Activated naive CD8-positive, alpha-beta T cell (primary cell): ENCODE data around the gene MOGAT1.
"Not testable (repeated sequence)": the region's sequence is repeated elsewhere in the genome, so short reads cannot be mapped to it uniquely, and the experiment has no call there.

ENCODE experiments used
- H3K27ac Mint-ChIP-seq: one replicate; pipeline ENCODE4 v1.8.0; 2021; ENCODE audit warnings: mixed read lengths
- H3K27me3 Mint-ChIP-seq: one replicate; pipeline ENCODE4 v1.8.0; 2021; ENCODE audit warnings: mixed read lengths
- H3K36me3 Mint-ChIP-seq: one replicate; pipeline ENCODE4 v1.8.0; 2021; ENCODE audit warnings: mixed read lengths
- H3K4me1 Mint-ChIP-seq: one replicate; pipeline ENCODE4 v1.8.0; 2021; ENCODE audit warnings: low read depth, mixed read lengths
- H3K4me3 Mint-ChIP-seq: one replicate; pipeline ENCODE4 v1.8.0; 2021; ENCODE audit warnings: mild to moderate bottlenecking, mixed read lengths
- H3K9me3 Mint-ChIP-seq: one replicate; pipeline ENCODE4 v1.8.0; 2021; ENCODE audit warnings: low read depth, mixed read lengths

Gene MOGAT1

GRCh38 chr2:222690564-222691200 lies 19.2 kb downstream of the MOGAT1 start:
- H3K4me3 Mint-ChIP-seq: no peak overlapping the region
- H3K27me3 Mint-ChIP-seq: peaks cover 1% of the 10 kb centered on the region
- H3K27ac Mint-ChIP-seq: no peak overlapping the region

DNA sequence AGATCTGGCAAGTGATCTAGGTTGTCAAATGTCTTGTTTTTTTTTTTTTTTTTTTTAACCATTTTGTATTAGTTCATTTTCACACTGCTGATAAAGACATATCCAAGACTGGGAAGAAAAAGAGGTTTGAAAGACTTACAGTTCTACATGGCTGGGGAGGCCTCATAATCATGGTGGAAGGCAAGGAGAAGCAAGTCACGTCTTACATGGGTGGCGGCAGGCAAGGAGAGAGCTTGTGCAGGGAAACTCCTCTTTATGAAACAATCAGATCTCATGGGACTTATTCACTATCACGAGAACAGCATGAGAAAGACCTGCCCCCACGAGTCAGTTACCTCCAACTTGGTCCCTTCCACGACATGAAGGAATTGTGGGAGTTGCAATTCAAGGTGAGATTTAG lies 22.0 kb downstream of the MOGAT1 start:
- not testable (repeated sequence) for H3K9me3 Mint-ChIP-seq, H3K4me3 Mint-ChIP-seq, H3K27ac Mint-ChIP-seq, H3K4me1 Mint-ChIP-seq, H3K27me3 Mint-ChIP-seq, H3K36me3 Mint-ChIP-seq

More at GRCh38 chr2:222690564-222691200, 19.2 kb downstream of the MOGAT1 start:
- H3K9me3 Mint-ChIP-seq: no peaks in the 10 kb centered on the region
- H3K4me1 Mint-ChIP-seq: peaks cover 10% of the 10 kb centered on the region
- H3K36me3 Mint-ChIP-seq: no peaks in the 10 kb centered on the region

DNA sequence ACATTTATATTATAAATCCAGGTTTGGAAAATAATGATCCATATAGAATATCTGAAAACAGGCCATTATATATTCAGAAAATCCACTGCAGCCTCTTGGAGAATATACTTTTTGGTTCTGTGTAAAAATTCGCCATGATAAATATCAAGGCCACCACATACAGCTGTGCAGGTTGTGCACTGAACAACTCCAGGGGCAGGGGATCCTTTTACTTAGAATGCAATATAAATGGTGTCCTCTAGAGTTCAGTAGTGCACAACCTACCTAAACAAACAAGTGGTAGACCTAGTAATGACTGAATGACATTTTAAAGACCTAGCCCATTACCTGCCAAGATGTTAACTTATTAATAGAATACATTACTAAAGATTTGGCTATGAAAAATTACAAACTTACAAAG lies 22.4 kb downstream of the MOGAT1 start:
- Mint-ChIP-seq H3K9me3 (no peaks in the 10 kb centered on the region), H3K4me3 (no peak overlapping the region), H3K27me3 (peaks cover 8% of the 10 kb centered on the region), H3K27ac (no peak overlapping the region), H3K4me1 (peaks cover 8% of the 10 kb centered on the region), H3K36me3 (no peaks in the 10 kb centered on the region)

- H3K4me3 Mint-ChIP-seq: no peak overlapping the region
These were observed 26.8 kb downstream of the MOGAT1 start for GRCh38 chr2:222698276-222698675.

GRCh38 chr2:222701233-222701632 lies 29.8 kb downstream of the MOGAT1 start:
- peak overlapping the region; percentile 56 for H3K4me3 Mint-ChIP-seq
- no peaks in the 10 kb centered on the region for H3K36me3 Mint-ChIP-seq
- no peaks in the 10 kb centered on the region for H3K9me3 Mint-ChIP-seq
- peaks cover 14% of the 10 kb centered on the region for H3K27me3 Mint-ChIP-seq
- no peak overlapping the region for H3K27ac Mint-ChIP-seq
- peaks cover 20% of the 10 kb centered on the region for H3K4me1 Mint-ChIP-seq

More at GRCh38 chr2:222698276-222698675, 26.8 kb downstream of the MOGAT1 start:
- H3K27ac Mint-ChIP-seq: no peak overlapping the region
- peaks cover 11% of the 10 kb centered on the region for H3K27me3 Mint-ChIP-seq
- H3K36me3 Mint-ChIP-seq: no peaks in the 10 kb centered on the region
- H3K4me1 Mint-ChIP-seq: peaks cover 23% of the 10 kb centered on the region
- no peaks in the 10 kb centered on the region for H3K9me3 Mint-ChIP-seq

DNA sequence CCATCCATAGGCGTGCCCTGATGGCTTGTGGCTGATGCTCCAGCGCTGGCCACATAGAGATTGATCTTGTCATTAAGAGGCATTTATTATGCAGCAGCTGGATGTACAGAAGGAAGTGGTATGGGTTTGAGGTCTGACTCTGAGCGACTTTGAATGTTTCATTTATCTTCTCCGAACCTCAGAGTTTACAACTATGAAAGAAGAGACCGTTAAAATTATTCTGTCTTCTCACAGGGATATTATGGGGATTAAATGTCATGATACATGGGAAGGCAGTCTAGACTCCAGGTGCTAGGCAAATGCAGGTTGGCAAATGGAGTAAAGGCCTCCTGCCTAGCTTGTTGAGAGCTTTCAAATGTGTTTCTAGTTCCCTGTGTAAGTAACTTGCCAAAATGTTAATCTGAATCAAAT lies 30.3 kb downstream of the MOGAT1 start:
- H3K27ac Mint-ChIP-seq: no peak overlapping the region
- H3K36me3 Mint-ChIP-seq: no peaks in the 10 kb centered on the region
- peaks cover 14% of the 10 kb centered on the region for H3K27me3 Mint-ChIP-seq
- H3K4me1 Mint-ChIP-seq: peaks cover 20% of the 10 kb centered on the region
- no peaks in the 10 kb centered on the region for H3K9me3 Mint-ChIP-seq
- peak overlapping the region; percentile 61 for H3K4me3 Mint-ChIP-seq

GRCh38 chr2:222703091-222703490 lies 31.6 kb downstream of the MOGAT1 start:
- no peaks in the 10 kb centered on the region for H3K36me3 Mint-ChIP-seq
- no peaks in the 10 kb centered on the region for H3K9me3 Mint-ChIP-seq
- no peak overlapping the region for H3K27ac Mint-ChIP-seq
- no peak overlapping the region for H3K4me3 Mint-ChIP-seq
- peaks cover 13% of the 10 kb centered on the region for H3K27me3 Mint-ChIP-seq
- H3K4me1 Mint-ChIP-seq: peaks cover 20% of the 10 kb centered on the region

- peaks cover 9% of the 10 kb centered on the region for H3K27me3 Mint-ChIP-seq
- no peaks in the 10 kb centered on the region for H3K36me3 Mint-ChIP-seq
- H3K4me1 Mint-ChIP-seq: peaks cover 20% of the 10 kb centered on the region
- no peaks in the 10 kb centered on the region for H3K9me3 Mint-ChIP-seq
- H3K27ac Mint-ChIP-seq: no peak overlapping the region
- H3K4me3 Mint-ChIP-seq: no peak overlapping the region
These were observed 32.4 kb downstream of the MOGAT1 start for GRCh38 chr2:222703886-222704285.

GRCh38 chr2:222706616-222707015 lies 35.2 kb downstream of the MOGAT1 start:
- H3K4me3 Mint-ChIP-seq: no peak overlapping the region
- H3K27ac Mint-ChIP-seq: no peak overlapping the region
- H3K27me3 Mint-ChIP-seq: peaks cover 16% of the 10 kb centered on the region
- no peaks in the 10 kb centered on the region for H3K36me3 Mint-ChIP-seq
- peaks cover 8% of the 10 kb centered on the region for H3K4me1 Mint-ChIP-seq
- H3K9me3 Mint-ChIP-seq: no peaks in the 10 kb centered on the region

DNA sequence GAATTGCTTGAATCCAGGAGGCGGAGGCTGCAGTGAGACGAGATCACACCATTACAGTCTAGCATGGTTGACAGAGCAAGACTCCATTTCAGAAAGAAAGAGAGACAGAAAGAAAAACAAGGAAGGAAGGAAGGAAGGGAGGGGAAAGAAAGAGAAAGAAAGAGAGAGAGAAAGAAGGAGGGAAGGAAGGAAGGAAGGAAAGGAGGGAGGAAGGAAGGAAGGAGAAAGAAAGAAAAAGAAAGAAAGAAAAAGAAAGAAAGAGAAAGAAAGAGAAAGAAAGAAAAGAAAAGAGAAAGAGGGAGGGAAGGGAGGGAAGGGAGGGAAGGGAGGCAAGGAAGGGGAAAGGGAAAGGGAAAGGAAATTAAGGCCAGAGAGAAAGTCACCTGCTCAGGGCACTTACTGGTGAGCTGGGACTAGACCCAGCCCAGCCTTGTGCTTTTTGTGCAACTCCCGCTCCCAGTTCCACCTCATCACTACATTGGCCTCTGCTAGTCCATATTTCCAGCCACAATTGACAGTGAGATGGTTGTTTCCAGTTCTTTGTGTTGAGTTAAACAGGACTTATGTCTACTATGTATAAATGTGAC lies 35.7 kb downstream of the MOGAT1 start:
- H3K36me3 Mint-ChIP-seq: no peaks in the 10 kb centered on the region
- H3K9me3 Mint-ChIP-seq: no peaks in the 10 kb centered on the region
- peaks cover 2% of the 10 kb centered on the region for H3K4me1 Mint-ChIP-seq
- no peak overlapping the region for H3K27ac Mint-ChIP-seq
- peaks cover 16% of the 10 kb centered on the region for H3K27me3 Mint-ChIP-seq
- H3K4me3 Mint-ChIP-seq: no peak overlapping the region

GRCh38 chr2:222707689-222708273 lies 36.3 kb downstream of the MOGAT1 start:
- Mint-ChIP-seq H3K27ac (no peak overlapping the region), H3K9me3 (no peaks in the 10 kb centered on the region)

DNA sequence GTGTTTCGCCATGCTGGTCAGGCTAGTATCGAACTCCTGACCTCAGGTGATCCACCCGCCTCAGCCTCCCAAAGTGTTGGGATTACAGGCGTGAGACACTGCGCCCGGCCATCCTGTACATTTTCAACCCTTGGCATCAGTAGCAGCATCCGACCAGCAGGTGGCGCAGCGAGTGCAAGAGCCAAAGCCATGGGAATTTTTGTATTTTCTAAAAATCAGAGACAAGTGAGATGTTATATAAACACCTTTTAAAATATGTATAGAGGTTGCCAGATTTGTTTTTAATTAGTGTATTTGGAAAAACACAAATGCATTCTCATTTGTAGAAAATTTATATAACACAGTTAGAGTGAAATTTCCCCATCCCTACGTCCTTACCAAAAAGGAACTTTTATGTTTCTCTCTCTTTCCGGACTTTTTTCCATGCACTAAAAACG lies 36.8 kb downstream of the MOGAT1 start:
- Mint-ChIP-seq H3K4me3 (no peak overlapping the region), H3K4me1 (no peaks in the 10 kb centered on the region), H3K27ac (no peak overlapping the region), H3K9me3 (no peaks in the 10 kb centered on the region), H3K27me3 (peaks cover 17% of the 10 kb centered on the region), H3K36me3 (no peaks in the 10 kb centered on the region)

More at GRCh38 chr2:222707689-222708273, 36.3 kb downstream of the MOGAT1 start:
- H3K4me1 Mint-ChIP-seq: no peaks in the 10 kb centered on the region
- H3K27me3 Mint-ChIP-seq: peaks cover 17% of the 10 kb centered on the region
- H3K4me3 Mint-ChIP-seq: no peak overlapping the region
- no peaks in the 10 kb centered on the region for H3K36me3 Mint-ChIP-seq

DNA sequence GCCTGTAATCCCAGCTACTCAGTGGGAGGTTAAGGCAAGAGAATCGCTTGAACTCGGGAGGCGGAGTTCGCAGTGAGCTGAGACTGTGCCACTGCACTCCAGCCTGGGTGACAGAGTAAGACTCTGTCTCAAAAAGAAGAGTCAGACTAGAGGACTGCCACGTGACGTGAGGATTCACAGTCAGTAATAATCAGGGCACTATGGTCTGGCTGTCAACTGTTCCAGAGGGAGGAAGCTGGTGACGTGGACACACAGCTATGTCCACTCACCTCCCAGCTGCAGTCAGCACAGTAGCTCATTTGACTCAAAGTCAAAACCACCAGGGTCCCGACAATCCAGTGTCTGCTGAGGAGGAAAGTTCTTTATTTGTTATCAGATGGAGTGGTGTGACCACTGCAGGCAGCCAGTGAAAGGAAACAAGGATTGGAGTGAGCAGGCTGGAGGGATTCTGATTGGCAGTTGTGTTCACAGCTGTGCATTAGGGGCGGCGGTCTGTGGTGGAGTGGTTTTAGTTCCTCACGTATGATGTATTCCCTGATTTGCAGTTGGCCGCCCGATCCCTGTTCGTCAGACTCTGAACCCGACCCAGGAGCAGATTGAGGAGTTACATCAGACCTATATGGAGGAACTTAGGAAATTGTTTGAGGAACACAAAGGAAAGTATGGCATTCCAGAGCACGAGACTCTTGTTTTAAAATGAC lies 37.9 kb downstream of the MOGAT1 start:
- Mint-ChIP-seq H3K4me1 (no peaks in the 10 kb centered on the region), H3K36me3 (no peaks in the 10 kb centered on the region), H3K4me3 (no peak overlapping the region), H3K27me3 (peaks cover 22% of the 10 kb centered on the region), H3K9me3 (no peaks in the 10 kb centered on the region), H3K27ac (no peak overlapping the region)

- Mint-ChIP-seq H3K27me3 (peaks cover 26% of the 10 kb centered on the region), H3K4me3 (no peak overlapping the region), H3K9me3 (no peaks in the 10 kb centered on the region), H3K4me1 (peaks cover 3% of the 10 kb centered on the region), H3K27ac (no peak overlapping the region), H3K36me3 (peaks cover 3% of the 10 kb centered on the region)
These were observed 39.3 kb downstream of the MOGAT1 start for GRCh38 chr2:222710736-222711135.

GRCh38 chr2:222711315-222711940 lies 40.0 kb downstream of the MOGAT1 start:
- Mint-ChIP-seq H3K27ac (no peak overlapping the region), H3K4me1 (peaks cover 3% of the 10 kb centered on the region), H3K27me3 (peaks cover 27% of the 10 kb centered on the region), H3K4me3 (no peak overlapping the region), H3K36me3 (peaks cover 3% of the 10 kb centered on the region), H3K9me3 (no peaks in the 10 kb centered on the region)
